ENCODE measurements around the gene NAV3.
A peak's percentile ranks its signal among the peaks of the same experiment; 100 is the strongest.

The NAV3 gene

GRCh38 chr12:77842430-77842829 lies 11.7 kb downstream of the NAV3 start:
- no peak for DNase-seq (ENCODE audit: extremely low read depth, low read depth)
- no peak for TF ChIP-seq CTCF (IDR thresholded peaks at IDR 0.05; ENCODE audit: low read depth, low read length)

GRCh38 chr12:77845831-77846230 lies 15.1 kb downstream of the NAV3 start:
- no peak for DNase-seq (ENCODE audit: extremely low read depth, low read depth)
- TF ChIP-seq CTCF (IDR thresholded peaks at IDR 0.05; ENCODE audit: low read depth, low read length) = no peak

GRCh38 chr12:77847060-77847541 lies 16.4 kb downstream of the NAV3 start:
- DNase-seq (ENCODE audit: extremely low read depth, low read depth) = no peak
- TF ChIP-seq CTCF (IDR thresholded peaks at IDR 0.05; ENCODE audit: low read depth, low read length) = no peak

GRCh38 chr12:77847680-77848431 lies 17.2 kb downstream of the NAV3 start:
- TF ChIP-seq CTCF (IDR thresholded peaks at IDR 0.05; ENCODE audit: low read depth, low read length) = no peak
- peak; percentile 42 for DNase-seq (ENCODE audit: extremely low read depth, low read depth)

GRCh38 chr12:77850129-77850528 lies 19.4 kb downstream of the NAV3 start:
- TF ChIP-seq CTCF (IDR thresholded peaks at IDR 0.05; ENCODE audit: low read depth, low read length) = no peak
- no peak for DNase-seq (ENCODE audit: extremely low read depth, low read depth)

- DNase-seq (ENCODE audit: extremely low read depth, low read depth) = no peak
- TF ChIP-seq CTCF (IDR thresholded peaks at IDR 0.05; ENCODE audit: low read depth, low read length) = no peak
Measured at GRCh38 chr12:77850698-77851097, 20.0 kb downstream of the NAV3 start.

- TF ChIP-seq CTCF (IDR thresholded peaks at IDR 0.05; ENCODE audit: low read depth, low read length) = no peak
- no peak for DNase-seq (ENCODE audit: extremely low read depth, low read depth)
Measured at GRCh38 chr12:77855548-77855947, 24.9 kb downstream of the NAV3 start.
